ENCODE data around the gene PODXL2. TPM values are rescaled to one million over a fixed set of nuclear protein-coding genes. Genes with fewer than 3 reads are reported as not detected.

PODXL2 gene
- total RNA-seq, 1 experiment from 2014 or later, result 84.7 TPM

GRCh38 chr3:127662001-127662469, 33.0 kb downstream of the PODXL2 start:
- Histone ChIP-seq H3K9me3 (no peaks in the 10 kb centered on the region), H3K27me3 (no peaks in the 10 kb centered on the region), H3K4me3 (no peak overlapping the region), H3K36me3 (peaks cover 5% of the 10 kb centered on the region; the same call in 1 of the 2 replicates)
- no peak for DNase-seq

GRCh38 chr3:127663151-127663550, 34.2 kb downstream of the PODXL2 start:
- Histone ChIP-seq H3K4me3 (no peak overlapping the region), H3K36me3 (peaks cover 5% of the 10 kb centered on the region; the same call in 1 of the 2 replicates), H3K9me3 (no peaks in the 10 kb centered on the region), H3K27me3 (no peaks in the 10 kb centered on the region)
- DNase-seq, result no peak

DNA sequence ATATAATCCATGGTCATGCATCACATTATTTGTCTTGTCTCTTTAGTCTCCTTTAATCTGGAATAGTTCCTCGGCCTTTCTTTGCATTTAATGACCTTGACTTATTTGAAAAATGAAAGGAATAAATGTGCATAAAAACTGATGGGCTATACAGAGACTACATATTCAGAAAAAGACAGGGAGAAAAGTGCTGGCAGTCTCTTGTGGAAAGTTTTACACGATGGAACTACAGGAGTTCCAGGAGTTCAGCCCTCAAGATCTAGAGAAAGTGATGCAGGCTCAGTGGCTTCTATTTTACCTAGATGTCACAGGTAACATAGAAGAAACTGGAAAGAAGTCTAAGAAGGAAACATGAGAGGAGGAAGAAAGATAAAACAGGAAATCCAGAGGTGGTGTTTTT, 36.2 kb downstream of the PODXL2 start:
- Histone ChIP-seq H3K36me3 (peaks cover 5% of the 10 kb centered on the region; the same call in 1 of the 2 replicates), H3K27me3 (no peaks in the 10 kb centered on the region), H3K9me3 (no peaks in the 10 kb centered on the region), H3K4me3 (no peak overlapping the region)
- DNase-seq, result no peak

- Histone ChIP-seq H3K9me3 (no peaks in the 10 kb centered on the region), H3K27me3 (no peaks in the 10 kb centered on the region), H3K4me3 (no peak overlapping the region), H3K36me3 (peaks cover 5% of the 10 kb centered on the region; the same call in 1 of the 2 replicates)
- no peak for DNase-seq
These were observed 36.6 kb downstream of the PODXL2 start for GRCh38 chr3:127665586-127665985.

GRCh38 chr3:127666676-127667075, 37.7 kb downstream of the PODXL2 start:
- H3K9me3 ChIP-seq, result no peaks in the 10 kb centered on the region

GRCh38 chr3:127667119-127667681, 38.2 kb downstream of the PODXL2 start:
- Histone ChIP-seq H3K9me3 (no peaks in the 10 kb centered on the region), H3K27me3 (no peaks in the 10 kb centered on the region), H3K36me3 (peaks cover 5% of the 10 kb centered on the region; the same call in 1 of the 2 replicates), H3K4me3 (no peak overlapping the region)
- DNase-seq, result no peak

More at GRCh38 chr3:127666676-127667075, 37.7 kb downstream of the PODXL2 start:
- DNase-seq, result no peak
- Histone ChIP-seq H3K36me3 (peaks cover 5% of the 10 kb centered on the region; the same call in 1 of the 2 replicates), H3K4me3 (no peak overlapping the region), H3K27me3 (no peaks in the 10 kb centered on the region)

- DNase-seq, result no peak
These were observed 39.9 kb downstream of the PODXL2 start for GRCh38 chr3:127668906-127669305.

DNA sequence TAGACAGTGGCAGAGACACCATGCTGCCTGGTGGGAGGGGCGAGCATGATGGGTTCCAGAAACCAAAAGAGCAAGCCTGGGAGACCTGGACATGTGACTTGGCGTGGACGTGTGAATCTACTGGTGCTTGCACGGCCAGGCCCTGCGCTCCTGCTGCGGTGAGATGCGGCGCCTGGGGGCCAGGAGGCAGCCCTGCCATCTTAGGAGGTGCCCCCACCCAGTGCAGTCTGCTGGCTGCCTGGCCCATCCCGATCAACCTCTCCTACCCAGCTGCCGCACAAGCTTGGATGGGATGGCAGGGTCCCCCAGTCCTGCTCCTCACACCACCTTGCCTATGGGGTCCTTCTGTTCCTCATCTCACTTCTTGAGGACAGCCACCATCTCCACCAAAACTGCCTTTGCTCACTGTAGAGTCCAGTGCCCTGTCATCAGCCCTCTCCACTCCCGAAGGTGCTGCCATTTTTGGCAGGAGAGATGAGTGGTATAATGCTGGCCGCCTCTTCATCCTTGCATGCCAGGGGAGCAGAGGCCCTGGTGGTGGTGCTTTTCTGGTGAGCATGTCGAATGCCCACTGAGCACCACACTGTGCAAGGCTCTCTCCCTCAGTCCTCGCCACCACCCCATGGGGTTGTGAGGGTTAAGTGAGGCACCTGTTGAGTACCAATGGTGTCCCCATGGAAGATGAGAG, 40.7 kb downstream of the PODXL2 start:
- H3K27me3 ChIP-seq, result no peaks in the 10 kb centered on the region

More at GRCh38 chr3:127668906-127669305, 39.9 kb downstream of the PODXL2 start:
- Histone ChIP-seq H3K4me3 (no peak overlapping the region), H3K9me3 (no peaks in the 10 kb centered on the region), H3K36me3 (peaks cover 5% of the 10 kb centered on the region; the same call in 1 of the 2 replicates), H3K27me3 (no peaks in the 10 kb centered on the region)

DNA sequence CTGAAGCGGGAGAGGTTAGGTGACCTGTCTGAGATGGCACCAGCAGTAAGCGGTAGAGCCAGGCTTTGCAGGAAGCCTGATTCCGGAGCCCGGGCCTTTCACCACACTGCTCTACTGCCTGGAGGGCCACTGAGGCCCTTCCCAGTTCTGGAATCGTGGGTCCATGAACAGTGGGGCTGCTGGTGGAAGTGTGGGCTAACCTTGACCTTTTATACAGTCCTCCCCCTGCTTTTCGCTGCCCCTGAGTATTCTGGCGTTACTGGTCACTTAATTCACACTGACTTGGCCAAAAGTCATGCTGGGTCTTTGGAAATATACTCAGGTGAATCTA, 41.2 kb downstream of the PODXL2 start:
- Histone ChIP-seq H3K4me3 (no peak overlapping the region), H3K36me3 (peaks cover 4% of the 10 kb centered on the region), H3K9me3 (no peaks in the 10 kb centered on the region), H3K27me3 (no peaks in the 10 kb centered on the region)
- no peak for DNase-seq

More for the DNA sequence above, 40.7 kb downstream of the PODXL2 start:
- no peak overlapping the region for H3K4me3 ChIP-seq
- no peak for DNase-seq
- H3K36me3 ChIP-seq, result peaks cover 6% of the 10 kb centered on the region
- no peaks in the 10 kb centered on the region for H3K9me3 ChIP-seq

GRCh38 chr3:127670761-127671522, 42.0 kb downstream of the PODXL2 start:
- Histone ChIP-seq H3K36me3 (peaks cover 2% of the 10 kb centered on the region), H3K27me3 (no peaks in the 10 kb centered on the region), H3K4me3 (no peak overlapping the region), H3K9me3 (no peaks in the 10 kb centered on the region)
- no peak for DNase-seq

GRCh38 chr3:127671523-127672428, 42.8 kb downstream of the PODXL2 start:
- DNase-seq, result no peak

GRCh38 chr3:127672429-127673190, 43.6 kb downstream of the PODXL2 start, which contains the start of gene ABTB1:
Gene ABTB1 (plus strand): TSS chr3:127672952. CDS start chr3:127673026, 74 bp downstream.
- H3K9me3 ChIP-seq, result no peaks in the 10 kb centered on the region
- H3K4me3 ChIP-seq, result peak within 1 kb of the TSS; percentile 86
- peaks cover 7% of the 10 kb centered on the region for H3K36me3 ChIP-seq
- H3K27me3 ChIP-seq, result no peaks in the 10 kb centered on the region
- peak; percentile 85 for DNase-seq

More at GRCh38 chr3:127671523-127672428, 42.8 kb downstream of the PODXL2 start:
- H3K4me3 ChIP-seq, result peak overlapping the region; percentile 86
- peaks cover 6% of the 10 kb centered on the region for H3K36me3 ChIP-seq
- no peaks in the 10 kb centered on the region for H3K27me3 ChIP-seq
- H3K9me3 ChIP-seq, result no peaks in the 10 kb centered on the region

GRCh38 chr3:127673191-127674100, 44.5 kb downstream of the PODXL2 start:
- Histone ChIP-seq H3K27me3 (no peaks in the 10 kb centered on the region), H3K36me3 (peaks cover 14% of the 10 kb centered on the region), H3K4me3 (peak overlapping the region; percentile 86), H3K9me3 (no peaks in the 10 kb centered on the region)
- peak; percentile 81 for DNase-seq

- H3K9me3 ChIP-seq, result no peaks in the 10 kb centered on the region
- no peaks in the 10 kb centered on the region for H3K27me3 ChIP-seq
- no peak for DNase-seq
- H3K36me3 ChIP-seq, result peaks cover 14% of the 10 kb centered on the region
- no peak overlapping the region for H3K4me3 ChIP-seq
These were observed 45.2 kb downstream of the PODXL2 start for GRCh38 chr3:127674101-127674721.
